A549 (cell line): Measurements from ENCODE around the gene PSMB8. TPM values are rescaled to one million over a fixed set of nuclear protein-coding genes. Genes with fewer than 3 reads are reported as not detected.

Source experiments
- ATAC-seq, 2 experiments: fragments of 200-7000 bp in 1 of 2; fragments of >200 bp in 1 of 2; cut with Nextera tagmentation in 1 of 2; cut with Tn5 transposase in 1 of 2; 3 replicates each; pipeline versions ENCODE4 v1.8.0 to v1.9.1; 2018 to 2020; ENCODE audit warnings: mild to moderate bottlenecking in 1 of 2, moderate library complexity in 1 of 2
- CTCF ChIA-PET: fragments of 300-600 bp; sonication (Branson Sonifier 250); formaldehyde crosslinking; extraction: SDS; loops from one replicate; lab custom pipeline; 2021; ENCODE audit warnings: antibody characterized with exemption, inconsistent platforms; lab: Yijun Ruan, JAX
- POLR2A ChIA-PET: fragments of 350-600 bp; formaldehyde crosslinking; extraction: SDS; loops from one replicate; lab custom pipeline; 2021; ENCODE audit warnings: antibody characterized with exemption, inconsistent platforms; lab: Yijun Ruan, JAX
- DNase-seq, 2 experiments: peaks; one replicate each; pipeline versions ENCODE4 v3.0.0 to v3.0.0-alpha.2; 2011 to 2016; ENCODE audit warnings: low read depth in 1 of 2, low spot score in 1 of 2
- FAIRE-seq: peaks from 2 replicates; lab custom pipeline; 2011; peaks lifted over from hg19 to GRCh38; lab: Jason Lieb, UNC
- H3K27ac ChIP-seq, 2 experiments: fragments of >200 bp; sonication (Bioruptor Twin); formaldehyde crosslinking; 3 replicates each; pipeline ENCODE4 v1.5.1; 2016 to 2017
- H3K4me1 ChIP-seq: fragments of >200 bp; sonication (Bioruptor Twin); formaldehyde crosslinking; 3 replicates; pipeline ENCODE4 v1.6.1; 2016
- H3K4me2 ChIP-seq: fragments of >200 bp; sonication (Bioruptor Twin); formaldehyde crosslinking; 3 replicates; pipeline ENCODE4 v1.6.1; 2016
- H3K4me3 ChIP-seq: fragments of >200 bp; sonication (Bioruptor Twin); formaldehyde crosslinking; 3 replicates; pipeline ENCODE4 v1.5.1; 2016
- H3K9me3 ChIP-seq: fragments of >200 bp; sonication (Bioruptor Twin); formaldehyde crosslinking; 3 replicates; pipeline ENCODE4 v1.6.1; 2016
- ATOH8 ChIP-seq: fragments of 250-450 bp; sonication (Bioruptor Pico); IDR thresholded peaks from 2 replicates; pipeline ENCODE4 v1.5.0; 2020; ENCODE audit warnings: low read depth, mild to moderate bottlenecking, moderate library complexity
- CBX2 ChIP-seq: fragments of 200-600 bp; sonication (generic); IDR thresholded peaks from 2 replicates; pipeline ENCODE4 v1.6.1; 2016; ENCODE audit warnings: low read depth, mild to moderate bottlenecking, borderline replicate concordance
- CBX8 ChIP-seq: fragments of 200-600 bp; sonication (generic); IDR thresholded peaks from 2 replicates; pipeline ENCODE4 v1.6.1; 2016
- CEBPB ChIP-seq, 2 experiments: fragments of >200 bp in 1 of 2; sonication (Bioruptor Twin) in 1 of 2; formaldehyde crosslinking in 1 of 2; IDR thresholded peaks; 2 replicates each; pipeline ENCODE4 v1.6.1; 2012 to 2016
- EHF ChIP-seq: fragments of 250-450 bp; sonication (Bioruptor Pico); IDR thresholded peaks from 2 replicates; pipeline ENCODE4 v1.5.0; 2020; ENCODE audit warnings: mild to moderate bottlenecking
- EP300 ChIP-seq, 2 experiments: fragments of >200 bp; sonication (Bioruptor Twin); formaldehyde crosslinking; IDR thresholded peaks; 2 replicates in 1 of 2; 3 replicates in 1 of 2; pipeline ENCODE4 v1.6.1; 2016 to 2017
- FOXS1 ChIP-seq: fragments of 250-450 bp; sonication (Bioruptor Pico); IDR thresholded peaks from 2 replicates; pipeline ENCODE4 v1.5.0; 2020; ENCODE audit warnings: mild to moderate bottlenecking, moderate library complexity
- HDAC2 ChIP-seq: fragments of 200-600 bp; sonication (generic); IDR thresholded peaks from 2 replicates; pipeline ENCODE4 v1.6.1; 2016
- HEYL ChIP-seq: fragments of 250-450 bp; sonication (Bioruptor Pico); IDR thresholded peaks from 2 replicates; pipeline ENCODE4 v1.8.0; 2021; ENCODE audit warnings: mild to moderate bottlenecking, moderate library complexity
- HOXB13 ChIP-seq: fragments of 250-450 bp; sonication (Bioruptor Pico); IDR thresholded peaks from 2 replicates; pipeline ENCODE4 v1.5.0; 2020; ENCODE audit warnings: low read depth, mild to moderate bottlenecking, moderate library complexity
- KDM5A ChIP-seq: fragments of 200-600 bp; sonication (generic); IDR thresholded peaks from 2 replicates; pipeline ENCODE4 v1.6.1; 2016; ENCODE audit warnings: antibody characterized with exemption, mild to moderate bottlenecking
- POLR2A ChIP-seq: IDR thresholded peaks from 2 replicates; pipeline ENCODE4 v1.6.1; 2012; ENCODE audit warnings: mild to moderate bottlenecking, low read length
- RCOR1 ChIP-seq: fragments of 150-350 bp; IDR thresholded peaks from 2 replicates; pipeline ENCODE4 v1.6.1; 2014; ENCODE audit warnings: antibody characterized with exemption, low read length, low read depth
- RFX5 ChIP-seq: fragments of 450-650 bp; IDR thresholded peaks from 2 replicates; pipeline ENCODE4 v1.7.1; 2014; ENCODE audit warnings: antibody characterized with exemption, mild to moderate bottlenecking, moderate library complexity
- RNF2 ChIP-seq: fragments of 200-600 bp; sonication (generic); IDR thresholded peaks from 2 replicates; pipeline ENCODE4 v1.6.1; 2016; ENCODE audit warnings: low read depth, mild to moderate bottlenecking, antibody characterized with exemption, moderate library complexity, borderline replicate concordance
- SMC3 ChIP-seq: fragments of >200 bp; sonication (Bioruptor Twin); formaldehyde crosslinking; IDR thresholded peaks from 3 replicates; pipeline ENCODE4 v1.6.1; 2018; ENCODE audit warnings: inconsistent platforms
- TFCP2L1 ChIP-seq: fragments of 250-450 bp; sonication (Bioruptor Pico); IDR thresholded peaks from 2 replicates; pipeline ENCODE4 v1.5.0; 2021; ENCODE audit warnings: mild to moderate bottlenecking
- ZC3H11A ChIP-seq: fragments of 450-650 bp; IDR thresholded peaks from 2 replicates; pipeline ENCODE4 v1.6.1; 2014; ENCODE audit warnings: antibody characterized with exemption, mild to moderate bottlenecking
- ZSCAN20 ChIP-seq: fragments of 250-450 bp; sonication (Bioruptor Pico); IDR thresholded peaks from 2 replicates; pipeline ENCODE4 v1.8.0; 2022; ENCODE audit warnings: mild to moderate bottlenecking, moderate library complexity
- WGBS: methylation state at CpG from one replicate; pipeline ENCODE4 v1.1.6; 2017; ENCODE audit errors: missing lambda C conversion rate; 5-methylcytosine and 5-hydroxymethylcytosine counted together
- polyA plus RNA-seq, 4 experiments: library from polyadenylated mRNA; depleted of rRNA in 3 of 4; stranded (reverse); fragments of >200 nt; fragmentation: RNase III in 1 of 4; extraction: RNeasy Plus Mini Kit Qiagen cat#74134 plus additional on column Dnase treatment in 1 of 4; gene quantifications; 2 replicates in 3 of 4; 3 replicates in 1 of 4; pipeline ENCODE4 v1.2.3, GENCODE V29; 2011 to 2017
- TF ChIP-seq, protein P1 (sequence below): IDR thresholded peaks from 2 replicates; pipeline ENCODE4 v1.6.1; 2012
- TF ChIP-seq, protein P2 (sequence below): fragments of >200 bp; sonication (Bioruptor Twin); formaldehyde crosslinking; IDR thresholded peaks from 3 replicates; pipeline ENCODE4 v1.6.1; 2016
- TF ChIP-seq, protein P3 (sequence below): fragments of >200 bp; sonication (Bioruptor Twin); formaldehyde crosslinking; IDR thresholded peaks from 2 replicates; pipeline ENCODE4 v1.6.1; 2016

PSMB8 gene
- polyA plus RNA-seq, 2 of the 4 experiments (the other 2 are of a cell fraction), result 14.6 to 20.2 TPM

DNA sequence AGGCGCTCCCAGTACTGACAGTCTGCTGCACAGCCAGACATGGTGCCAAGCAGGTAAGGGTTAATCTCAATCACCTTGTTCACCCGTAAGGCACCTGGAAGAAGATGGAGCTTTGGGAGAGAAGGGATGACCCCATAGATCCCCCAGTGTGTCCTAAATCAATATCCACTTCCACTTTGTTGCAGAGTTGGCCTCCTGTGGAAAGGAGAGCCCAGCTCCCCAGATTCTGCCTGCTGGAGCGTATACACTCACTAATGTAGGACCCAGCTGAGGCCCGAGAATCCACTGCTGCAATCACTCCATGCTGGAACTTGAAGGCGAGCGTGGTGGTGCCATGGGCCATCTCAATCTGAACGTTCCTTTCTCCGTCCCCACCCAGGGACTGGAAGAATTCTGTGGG is 1.2 kb downstream of the PSMB8 start:
- no peak overlapping the region for H3K4me3 ChIP-seq
- CTCF ChIA-PET, result interaction anchor here (1.1 to 10.9 kb wide), 5 partner anchors 8 to 142 kb away, joined by 3 to 253 read pairs (median 3); partner anchors contain the start of genes PSMB9 and TAP1
- no peak for FAIRE-seq
- no peak for TF ChIP-seq RFX5
- TF ChIP-seq CEBPB (IDR thresholded peaks at IDR 0.05), result no peak
- TF ChIP-seq RNF2, result no peak
- no peak for TF ChIP-seq HOXB13 (CRISPR knock-in tag)
- no peak for TF ChIP-seq CBX2
- TF ChIP-seq TFCP2L1, result no peak
- TF ChIP-seq, protein P1, sequence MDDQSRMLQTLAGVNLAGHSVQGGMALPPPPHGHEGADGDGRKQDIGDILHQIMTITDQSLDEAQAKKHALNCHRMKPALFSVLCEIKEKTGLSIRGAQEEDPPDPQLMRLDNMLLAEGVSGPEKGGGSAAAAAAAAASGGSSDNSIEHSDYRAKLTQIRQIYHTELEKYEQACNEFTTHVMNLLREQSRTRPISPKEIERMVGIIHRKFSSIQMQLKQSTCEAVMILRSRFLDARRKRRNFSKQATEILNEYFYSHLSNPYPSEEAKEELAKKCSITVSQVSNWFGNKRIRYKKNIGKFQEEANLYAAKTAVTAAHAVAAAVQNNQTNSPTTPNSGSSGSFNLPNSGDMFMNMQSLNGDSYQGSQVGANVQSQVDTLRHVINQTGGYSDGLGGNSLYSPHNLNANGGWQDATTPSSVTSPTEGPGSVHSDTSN, result no peak
- TF ChIP-seq, protein P2, sequence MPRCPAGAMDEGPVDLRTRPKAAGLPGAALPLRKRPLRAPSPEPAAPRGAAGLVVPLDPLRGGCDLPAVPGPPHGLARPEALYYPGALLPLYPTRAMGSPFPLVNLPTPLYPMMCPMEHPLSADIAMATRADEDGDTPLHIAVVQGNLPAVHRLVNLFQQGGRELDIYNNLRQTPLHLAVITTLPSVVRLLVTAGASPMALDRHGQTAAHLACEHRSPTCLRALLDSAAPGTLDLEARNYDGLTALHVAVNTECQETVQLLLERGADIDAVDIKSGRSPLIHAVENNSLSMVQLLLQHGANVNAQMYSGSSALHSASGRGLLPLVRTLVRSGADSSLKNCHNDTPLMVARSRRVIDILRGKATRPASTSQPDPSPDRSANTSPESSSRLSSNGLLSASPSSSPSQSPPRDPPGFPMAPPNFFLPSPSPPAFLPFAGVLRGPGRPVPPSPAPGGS, result no peak
- no peak for TF ChIP-seq EHF (CRISPR knock-in tag)
- TF ChIP-seq HEYL (CRISPR knock-in tag), result no peak
- no peak for TF ChIP-seq HDAC2
- TF ChIP-seq ZSCAN20 (CRISPR knock-in tag), result no peak
- TF ChIP-seq FOXS1 (CRISPR knock-in tag), result no peak
- no peak for TF ChIP-seq ZC3H11A
- no peak for TF ChIP-seq KDM5A
- TF ChIP-seq CBX8, result no peak
- TF ChIP-seq, protein P3, sequence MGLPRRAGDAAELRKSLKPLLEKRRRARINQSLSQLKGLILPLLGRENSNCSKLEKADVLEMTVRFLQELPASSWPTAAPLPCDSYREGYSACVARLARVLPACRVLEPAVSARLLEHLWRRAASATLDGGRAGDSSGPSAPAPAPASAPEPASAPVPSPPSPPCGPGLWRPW, result no peak
- TF ChIP-seq ATOH8 (CRISPR knock-in tag), result no peak
- ATAC-seq, result no peak
- H3K4me2 ChIP-seq, result no peak overlapping the region
- no peak overlapping the region for H3K27ac ChIP-seq
- H3K9me3 ChIP-seq, result no peaks in the 10 kb centered on the region
- H3K4me1 ChIP-seq, result peaks cover 7% of the 10 kb centered on the region; the same call in 1 of the 3 replicates
- WGBS, result 95% methylated on average over 8 of the region's 8 CpGs
- DNase-seq, result no peak
- POLR2A ChIA-PET, result no interaction called here

- Histone ChIP-seq H3K4me2 (no peak overlapping the region), H3K4me3 (no peak overlapping the region), H3K4me1 (peaks cover 10% of the 10 kb centered on the region; the same call in 1 of the 3 replicates), H3K27ac (no peak overlapping the region), H3K9me3 (no peaks in the 10 kb centered on the region)
- FAIRE-seq (no peak), DNase-seq (no peak), ATAC-seq (no peak)
- 92% methylated on average over 6 of the region's 6 CpGs for WGBS
- ChIA-PET CTCF (interaction anchor here (1.1 to 10.9 kb wide), 5 partner anchors 8 to 142 kb away, joined by 3 to 253 read pairs (median 3); partner anchors contain the start of genes PSMB9 and TAP1), POLR2A (no interaction called here)
- no peak for TF ChIP-seq SMC3
These were observed 1.7 kb downstream of the PSMB8 start for GRCh38 chr6:32842021-32842650.

GRCh38 chr6:32840604-32841246 is 3.1 kb downstream of the PSMB8 start:
- TF ChIP-seq RCOR1 (no peak), EP300 (IDR thresholded peaks at IDR 0.05) (no peak), TFCP2L1 (no peak), KDM5A (no peak), FOXS1 (CRISPR knock-in tag) (no peak), POLR2A (no peak)
- Histone ChIP-seq H3K4me3 (no peak overlapping the region), H3K4me1 (peaks cover 10% of the 10 kb centered on the region; the same call in 1 of the 3 replicates), H3K9me3 (no peaks in the 10 kb centered on the region), H3K4me2 (no peak overlapping the region), H3K27ac (no peak overlapping the region)
- DNase-seq (no peak), FAIRE-seq (no peak), ATAC-seq (no peak)
- CTCF ChIA-PET, result interaction anchor here (3.4 to 10.9 kb wide), 4 partner anchors 13 to 144 kb away, joined by 17 to 253 read pairs (median 147); partner anchors contain the start of genes PSMB9 and TAP1
- WGBS, result 88% methylated on average over 9 of the region's 9 CpGs
- POLR2A ChIA-PET, result no interaction called here
